ENCODE measurements around the gene AQP6.

The AQP6 gene

GRCh38 chr12:49943625-49943960, 29.2 kb upstream of the AQP6 start:
- DNase-seq: no peak

GRCh38 chr12:49944046-49944445, 28.7 kb upstream of the AQP6 start:
- DNase-seq: no peak

GRCh38 chr12:49944718-49945117, 28.0 kb upstream of the AQP6 start:
- DNase-seq: no peak

GRCh38 chr12:49945394-49946080, 27.2 kb upstream of the AQP6 start:
- peak; percentile 94 for DNase-seq

- DNase-seq: no peak
Measured at GRCh38 chr12:49946086-49946485, 26.7 kb upstream of the AQP6 start.

- DNase-seq: no peak
Measured at GRCh38 chr12:49946497-49946896, 26.2 kb upstream of the AQP6 start.

GRCh38 chr12:49947593-49948226, 25.0 kb upstream of the AQP6 start:
- DNase-seq: no peak

- DNase-seq: no peak
Measured at GRCh38 chr12:49948866-49949845, 23.6 kb upstream of the AQP6 start.

- DNase-seq: no peak
Measured at GRCh38 chr12:49949866-49950265, 22.9 kb upstream of the AQP6 start.

- no peak for DNase-seq
Measured at GRCh38 chr12:49950273-49951251, 22.2 kb upstream of the AQP6 start, which contains the start of gene AQP2. Gene AQP2 (plus strand): TSS chr12:49950737. CDS start chr12:49950831, 94 bp downstream.

- no peak for DNase-seq
Measured at GRCh38 chr12:49951411-49952240, 21.1 kb upstream of the AQP6 start.

GRCh38 chr12:49952391-49953055, 20.2 kb upstream of the AQP6 start:
- DNase-seq: no peak

- no peak for DNase-seq
Measured at GRCh38 chr12:49953151-49953550, 19.6 kb upstream of the AQP6 start.

- no peak for DNase-seq
Measured at GRCh38 chr12:49953961-49954846, 18.5 kb upstream of the AQP6 start.

- no peak for DNase-seq
Measured at GRCh38 chr12:49954863-49955830, 17.6 kb upstream of the AQP6 start.

- no peak for DNase-seq
Measured at GRCh38 chr12:49955899-49956662, 16.7 kb upstream of the AQP6 start.

All from activated CD4-positive, alpha-beta T cell treated with anti-CD3 and anti-CD28 coated beads for 48 hours (primary cell).